Progenitor cell of endocrine pancreas (in vitro differentiated cells): Measurements from ENCODE around the gene IFT80. TPM values are rescaled to one million over a fixed set of nuclear protein-coding genes. Genes with fewer than 3 reads are reported as not detected.

Experiments
- DNase-seq: peaks from one replicate; pipeline ENCODE4 v3.0.0; 2021; ENCODE audit warnings: low spot score; ENCODE audit not compliant: unreplicated experiment
- H3K27ac Mint-ChIP-seq: 2 replicates; pipeline ENCODE4 v1.8.0; 2021; ENCODE audit warnings: mild to moderate bottlenecking, moderate library complexity, mixed read lengths
- H3K27me3 Mint-ChIP-seq: 2 replicates; pipeline ENCODE4 v1.8.0; 2021; ENCODE audit warnings: mixed read lengths
- H3K36me3 Mint-ChIP-seq: 2 replicates; pipeline ENCODE4 v1.8.0; 2022; ENCODE audit warnings: mixed read lengths; ENCODE audit not compliant: insufficient read depth
- H3K4me1 Mint-ChIP-seq: 2 replicates; pipeline ENCODE4 v1.8.0; 2021; ENCODE audit warnings: low read depth, mixed read lengths
- H3K4me3 Mint-ChIP-seq: 2 replicates; pipeline ENCODE4 v1.8.0; 2021; ENCODE audit warnings: low read depth, mild to moderate bottlenecking, moderate library complexity, mixed read lengths
- H3K9me3 Mint-ChIP-seq: 2 replicates; pipeline ENCODE4 v1.8.0; 2021; ENCODE audit warnings: low read depth, mixed read lengths
- CTCF ChIP-seq: fragments of 200-600 bp; sonication (generic); IDR thresholded peaks from one replicate; pipeline ENCODE4 v1.5.0; 2021; ENCODE audit warnings: antibody characterized with exemption, mild to moderate bottlenecking; ENCODE audit not compliant: unreplicated experiment
- total RNA-seq: library from RNA; stranded (reverse); gene quantifications from 2 replicates; pipeline ENCODE4 v1.2.1, GENCODE V29; 2021

IFT80 gene
- total RNA-seq, 1 donor from 2014 or later = 48.1 TPM

- TF ChIP-seq CTCF = no peak
- DNase-seq = no peak
- Mint-ChIP-seq H3K4me3 (peak overlapping the region; percentile 20), H3K27me3 (no peaks in the 10 kb centered on the region), H3K4me1 (peaks cover 32% of the 10 kb centered on the region), H3K9me3 (no peaks in the 10 kb centered on the region), H3K36me3 (peaks cover 3% of the 10 kb centered on the region), H3K27ac (peak overlapping the region; percentile 76)
Measured at GRCh38 chr3:160403796-160404470, 4.9 kb upstream of the IFT80 start.

GRCh38 chr3:160403028-160403545, 4.1 kb upstream of the IFT80 start:
- no peak for TF ChIP-seq CTCF
- Mint-ChIP-seq H3K4me1 (peaks cover 39% of the 10 kb centered on the region), H3K27me3 (no peaks in the 10 kb centered on the region), H3K36me3 (peaks cover 2% of the 10 kb centered on the region), H3K27ac (no peak overlapping the region), H3K4me3 (peak overlapping the region; percentile 61), H3K9me3 (no peaks in the 10 kb centered on the region)
- DNase-seq = no peak

- DNase-seq = no peak
- no peak for TF ChIP-seq CTCF
- peaks cover 2% of the 10 kb centered on the region for H3K36me3 Mint-ChIP-seq
- H3K4me3 Mint-ChIP-seq = peak overlapping the region; percentile 61
- H3K4me1 Mint-ChIP-seq = peaks cover 40% of the 10 kb centered on the region
- H3K27me3 Mint-ChIP-seq = no peaks in the 10 kb centered on the region
- no peaks in the 10 kb centered on the region for H3K9me3 Mint-ChIP-seq
- peak overlapping the region; percentile 86 for H3K27ac Mint-ChIP-seq
Measured at GRCh38 chr3:160402221-160403027, 3.4 kb upstream of the IFT80 start.

- peaks cover 40% of the 10 kb centered on the region for H3K4me1 Mint-ChIP-seq
- H3K4me3 Mint-ChIP-seq = peak overlapping the region; percentile 96
- no peaks in the 10 kb centered on the region for H3K9me3 Mint-ChIP-seq
- H3K27ac Mint-ChIP-seq = peak overlapping the region; percentile 90
- no peaks in the 10 kb centered on the region for H3K27me3 Mint-ChIP-seq
- no peak for DNase-seq
- TF ChIP-seq CTCF = no peak
- H3K36me3 Mint-ChIP-seq = peaks cover 2% of the 10 kb centered on the region
Measured at GRCh38 chr3:160401291-160402095, 2.5 kb upstream of the IFT80 start.

- peak; percentile 13 for TF ChIP-seq CTCF
- Mint-ChIP-seq H3K27me3 (no peaks in the 10 kb centered on the region), H3K36me3 (peaks cover 2% of the 10 kb centered on the region)
Measured at GRCh38 chr3:160400702-160401150, 1.7 kb upstream of the IFT80 start.

More at GRCh38 chr3:160400702-160401150, 1.7 kb upstream of the IFT80 start:
- Mint-ChIP-seq H3K27ac (peak overlapping the region; percentile 90), H3K9me3 (no peaks in the 10 kb centered on the region), H3K4me3 (peak overlapping the region; percentile 96), H3K4me1 (peaks cover 40% of the 10 kb centered on the region)
- peak; percentile 32 for DNase-seq
